GM12873 (cell line): ENCODE data around the gene RIMBP2.

Experiments used
- CTCF ChIP-seq: IDR thresholded peaks from 2 replicates; pipeline ENCODE4 v1.5.1; 2012; ENCODE audit warnings: low read depth, mild to moderate bottlenecking, moderate library complexity, low read length, control low read depth; ENCODE audit not compliant: insufficient read depth; ENCODE audit errors: missing control alignments

Gene RIMBP2

GRCh38 chr12:130611026-130611905 is 104.8 kb downstream of the RIMBP2 start:
- no peak for TF ChIP-seq CTCF

- no peak for TF ChIP-seq CTCF
These were observed 106.1 kb downstream of the RIMBP2 start for GRCh38 chr12:130609966-130610365.

GRCh38 chr12:130608831-130609230 is 107.3 kb downstream of the RIMBP2 start:
- TF ChIP-seq CTCF, result no peak

GRCh38 chr12:130608132-130608531 is 108.0 kb downstream of the RIMBP2 start:
- no peak for TF ChIP-seq CTCF

GRCh38 chr12:130606231-130606630 is 109.9 kb downstream of the RIMBP2 start:
- no peak for TF ChIP-seq CTCF

GRCh38 chr12:130603396-130603965 is 112.6 kb downstream of the RIMBP2 start:
- TF ChIP-seq CTCF, result no peak

- no peak for TF ChIP-seq CTCF
These were observed 113.8 kb downstream of the RIMBP2 start for GRCh38 chr12:130602251-130602650.
